Measurements from ENCODE around the gene PDZRN3.

DNA sequence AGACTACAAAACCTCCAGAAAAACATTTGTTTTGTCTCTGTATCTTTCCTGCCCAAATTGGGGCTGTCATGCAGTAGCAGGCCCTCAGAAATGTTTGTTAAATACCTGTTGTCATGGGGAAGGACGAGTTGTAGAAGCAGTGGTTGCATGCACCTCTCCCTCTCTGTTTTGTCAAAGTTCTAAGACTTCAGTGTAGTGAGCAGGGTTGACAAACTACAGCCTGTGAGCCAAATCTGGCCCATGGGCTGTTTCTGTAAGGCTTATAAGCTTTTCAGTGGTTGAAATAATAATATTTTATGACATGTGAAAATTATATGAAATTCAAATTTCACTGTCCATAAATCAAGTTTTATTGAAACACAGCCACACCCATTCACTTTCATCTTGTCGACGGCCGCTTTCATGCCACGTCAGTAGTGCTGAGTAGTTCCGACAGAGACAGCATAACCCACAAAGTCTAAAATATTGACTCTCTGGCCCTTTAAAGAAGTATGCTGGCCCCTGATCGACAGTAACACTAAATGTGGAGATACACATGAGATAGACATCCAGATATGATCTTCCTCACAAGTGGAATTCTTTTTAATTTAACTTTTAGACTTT, 102.9 kb downstream of the PDZRN3 start:
- TF ChIP-seq PPARA (CRISPR knock-in tag; IDR thresholded peaks at IDR 0.05; ENCODE audit: borderline replicate concordance) (no peak), TCF4 (CRISPR knock-in tag; IDR thresholded peaks at IDR 0.05; ENCODE audit: borderline replicate concordance) (no peak), BACH2 (CRISPR knock-in tag; IDR thresholded peaks at IDR 0.05; ENCODE audit: borderline replicate concordance) (no peak), ARNTL (CRISPR knock-in tag; IDR thresholded peaks at IDR 0.05; ENCODE audit: borderline replicate concordance, low read depth) (no peak)
